BJ (cell line): ENCODE data around the gene MYO1D. TPM values are rescaled to one million over a fixed set of nuclear protein-coding genes. Genes with fewer than 3 reads are reported as not detected.
"Not testable (repeated sequence)": the region's sequence is repeated elsewhere in the genome, so short reads cannot be mapped to it uniquely, and the experiment has no call there.

ENCODE experiments used
- CTCF ChIA-PET: fragments of 350-600 bp; formaldehyde crosslinking; extraction: SDS; loops from one replicate; lab custom pipeline; 2021; ENCODE audit warnings: antibody characterized with exemption, inconsistent platforms; lab: Yijun Ruan, JAX
- POLR2A ChIA-PET: fragments of 300-600 bp; sonication (Branson Sonifier 250); formaldehyde crosslinking; extraction: SDS; loops from one replicate; lab custom pipeline; 2021; ENCODE audit warnings: antibody characterized with exemption; lab: Charles Lee
- DNase-seq: peaks from one replicate; pipeline ENCODE4 v3.0.0-alpha.2; 2011; ENCODE audit warnings: low read depth
- H3K27me3 ChIP-seq: 2 replicates; pipeline ENCODE4 v1.6.0; 2011; ENCODE audit warnings: low read length; ENCODE audit not compliant: control insufficient read depth, insufficient read depth
- H3K36me3 ChIP-seq: 2 replicates; pipeline ENCODE4 v1.5.1; 2011; ENCODE audit warnings: low read length; ENCODE audit not compliant: control insufficient read depth, insufficient read depth
- H3K4me3 ChIP-seq: 2 replicates; pipeline ENCODE4 v1.5.1; 2011; ENCODE audit warnings: low read depth, mild to moderate bottlenecking, control low read depth, low read length
- CTCF ChIP-seq: IDR thresholded peaks from 2 replicates; pipeline ENCODE4 v1.5.1; 2011; ENCODE audit warnings: low read depth, mild to moderate bottlenecking, control low read depth, inconsistent platforms, low read length, moderate library complexity; ENCODE audit not compliant: insufficient read depth
- polyA plus RNA-seq: library from polyadenylated mRNA; depleted of rRNA; stranded (reverse); fragments of >200 nt; gene quantifications from 2 replicates; pipeline ENCODE4 v1.2.3, GENCODE V29; 2011

MYO1D gene
- polyA plus RNA-seq, 1 experiment = 23.6 TPM

GRCh38 chr17:32746280-32746679, 130.6 kb downstream of the MYO1D start:
- H3K4me3 ChIP-seq = no peak overlapping the region
- no peak for DNase-seq
- TF ChIP-seq CTCF = no peak
- no peaks in the 10 kb centered on the region for H3K36me3 ChIP-seq
- no peaks in the 10 kb centered on the region for H3K27me3 ChIP-seq
- ChIA-PET POLR2A (interaction anchor here (0.5 kb wide), 1 partner anchor 395 kb away, joined by 3 read pairs; no protein-coding TSS in a partner anchor), CTCF (interaction anchor here (1.1 to 3.3 kb wide), 3 partner anchors 260 to 284 kb away, joined by 3 to 11 read pairs (median 5); no protein-coding TSS in a partner anchor)

GRCh38 chr17:32742681-32743538, 134.0 kb downstream of the MYO1D start:
- Histone ChIP-seq H3K4me3 (no peak overlapping the region), H3K27me3 (no peaks in the 10 kb centered on the region), H3K36me3 (no peaks in the 10 kb centered on the region)
- no peak for DNase-seq
- CTCF ChIA-PET = no interaction called here
- no peak for TF ChIP-seq CTCF
- POLR2A ChIA-PET = no interaction called here

DNA sequence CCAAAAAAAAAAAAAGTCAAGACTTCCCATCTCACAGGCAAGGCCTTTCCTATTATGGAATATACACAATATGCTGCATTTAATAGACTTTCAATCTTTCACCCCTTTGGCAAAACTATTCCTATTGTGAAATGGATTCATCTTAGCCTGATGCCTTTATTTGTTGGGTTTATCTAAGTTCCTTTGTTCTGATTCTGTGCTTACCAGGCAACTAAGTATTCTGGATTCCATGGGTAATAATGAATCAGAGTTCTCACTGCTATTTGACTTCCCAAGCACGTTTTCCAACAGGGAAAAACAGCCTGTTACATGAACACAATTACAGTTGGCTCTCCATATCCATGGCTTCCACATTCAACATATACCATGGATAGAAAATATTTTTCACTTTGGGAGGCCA, 135.5 kb downstream of the MYO1D start:
- TF ChIP-seq CTCF = no peak
- CTCF ChIA-PET = no interaction called here
- no peaks in the 10 kb centered on the region for H3K27me3 ChIP-seq
- POLR2A ChIA-PET = no interaction called here
- DNase-seq = no peak
- H3K4me3 ChIP-seq = no peak overlapping the region
- H3K36me3 ChIP-seq = no peaks in the 10 kb centered on the region

DNA sequence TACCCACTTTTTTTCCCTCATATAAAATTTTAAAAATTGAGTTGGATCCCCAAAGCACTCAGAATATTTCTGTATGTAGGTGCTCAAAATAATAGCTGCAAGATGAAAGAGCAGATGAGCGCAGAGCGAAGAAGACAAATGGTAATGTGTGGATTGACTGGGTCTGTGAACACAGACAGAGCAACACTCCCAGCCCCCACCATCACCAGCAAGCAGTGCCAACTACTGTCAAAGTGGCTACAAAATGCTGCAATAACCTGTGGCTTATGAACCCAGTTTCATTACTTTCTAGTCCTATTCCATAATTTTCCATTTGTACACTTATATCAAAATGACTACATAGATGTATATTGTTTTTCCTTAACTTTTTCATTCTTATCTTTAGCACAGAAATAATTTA, 137.2 kb downstream of the MYO1D start:
- no peak overlapping the region for H3K4me3 ChIP-seq
- DNase-seq = no peak
- no peak for TF ChIP-seq CTCF
- no peaks in the 10 kb centered on the region for H3K27me3 ChIP-seq
- ChIA-PET POLR2A (no interaction called here), CTCF (no interaction called here)
- no peaks in the 10 kb centered on the region; the same call in 1 of the 2 replicates for H3K36me3 ChIP-seq

- CTCF ChIA-PET = interaction anchor here (0.6 kb wide), 1 partner anchor 82 kb away, joined by 3 read pairs; no protein-coding TSS in a partner anchor
- POLR2A ChIA-PET, H3K4me3 ChIP-seq, H3K36me3 ChIP-seq, DNase-seq, H3K27me3 ChIP-seq: not testable (repeated sequence)
These were observed 137.8 kb downstream of the MYO1D start for GRCh38 chr17:32739151-32739550.
